Upper lobe of left lung (tissue), 4 donors: Measurements from ENCODE around the gene RNPS1.

Source experiments
- EP300 ChIP-seq, 4 donors: sonication (generic); formaldehyde crosslinking; IDR thresholded peaks; one replicate each; pipeline ENCODE4 v1.5.1; 2017; ENCODE audit warnings: antibody characterized with exemption in 4 of 4, control low read depth in 2 of 4
- POLR2AphosphoS5 ChIP-seq, 2 donors: sonication (generic); formaldehyde crosslinking; IDR thresholded peaks; one replicate each; pipeline ENCODE4 v1.5.1; 2017; ENCODE audit warnings: antibody characterized with exemption in 2 of 2

DNA sequence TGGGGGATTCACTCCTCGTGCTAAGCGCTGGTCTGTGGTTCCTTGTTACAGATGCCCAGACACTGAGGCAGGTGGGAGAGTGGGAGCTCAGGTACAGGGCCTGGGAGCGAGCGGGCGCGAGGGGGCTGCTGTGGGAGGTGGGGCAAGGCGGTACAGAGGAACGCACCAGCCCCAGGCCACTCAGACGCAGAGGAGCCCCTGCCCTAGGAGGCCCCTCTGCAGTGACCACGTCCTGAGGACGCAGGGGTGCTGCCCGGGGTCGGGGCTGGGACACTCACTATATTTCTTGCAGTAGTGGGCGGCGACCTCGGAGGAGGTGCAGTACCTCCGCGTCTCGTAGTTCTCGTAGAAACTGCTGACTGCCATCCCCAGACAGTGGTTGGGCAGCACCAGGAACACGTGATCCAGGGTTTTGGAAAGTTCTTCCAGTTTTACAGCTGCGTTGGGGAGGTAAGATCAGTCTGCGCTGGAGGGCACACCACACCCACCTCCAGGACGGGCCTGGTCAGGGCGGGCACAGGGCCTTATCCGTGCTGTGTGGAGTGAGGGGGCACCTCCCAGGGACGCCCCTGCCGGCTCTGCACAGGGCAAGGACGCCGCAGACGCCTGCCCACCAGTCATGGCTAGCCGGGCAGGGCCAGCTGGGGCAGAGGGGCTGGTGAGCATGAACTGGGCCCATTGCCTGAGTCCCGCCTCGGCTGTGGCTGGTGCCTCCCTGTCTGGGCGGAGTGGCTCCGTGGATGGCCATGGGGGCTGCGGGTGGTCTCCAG is 16.3 kb upstream of the RNPS1 start:
- TF ChIP-seq POLR2AphosphoS5 (IDR thresholded peaks at IDR 0.05) (no peak), EP300 (IDR thresholded peaks at IDR 0.05) (no peak)
